ENCODE measurements around the gene GHRL.

- TF ChIP-seq CTCF (conservative IDR thresholded peaks at IDR 0.05; ENCODE audit: low read length) (no peak), EZH2phosphoT487 (IDR thresholded peaks at IDR 0.05; ENCODE audit: borderline replicate concordance, low read depth, low read length) (no peak)
Observed at GRCh38 chr3:10339376-10339955, 46.7 kb upstream of the GHRL start.
